D721Med (cell line): Measurements from ENCODE around the gene ACTL9.

ENCODE experiments used
- DNase-seq: peaks from one replicate; pipeline ENCODE4 v3.0.0; 2011; ENCODE audit warnings: low spot score; ENCODE audit not compliant: insufficient read length
- FAIRE-seq: peaks from 2 replicates; lab custom pipeline; 2011; peaks lifted over from hg19 to GRCh38; lab: Jason Lieb, UNC
- TF ChIP-seq, protein P1 (sequence below): IDR thresholded peaks from 2 replicates; pipeline ENCODE4 v1.5.1; 2012; ENCODE audit warnings: mild to moderate bottlenecking, control low read depth; ENCODE audit not compliant: insufficient read depth; ENCODE audit errors: missing control alignments

The ACTL9 gene

DNA sequence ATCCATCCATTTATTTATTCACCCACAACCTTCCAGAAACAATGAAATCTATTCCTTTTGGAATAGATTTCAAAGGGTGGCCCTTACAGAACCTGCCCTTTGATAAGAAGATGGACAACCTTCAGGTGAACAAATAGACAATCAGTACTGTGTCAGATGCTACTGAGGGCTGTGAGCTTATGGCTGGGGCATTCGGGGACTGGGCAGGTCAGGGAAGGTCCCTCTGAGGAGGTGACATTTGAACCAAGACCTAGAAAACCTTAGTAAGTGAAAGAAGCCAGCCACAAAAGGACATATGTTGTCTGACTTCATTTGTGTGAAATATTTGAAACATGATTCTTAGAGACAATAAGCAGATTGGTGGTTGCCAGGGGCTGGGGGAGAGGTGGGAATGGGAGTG, 15.7 kb downstream of the ACTL9 start:
- TF ChIP-seq, protein P1, sequence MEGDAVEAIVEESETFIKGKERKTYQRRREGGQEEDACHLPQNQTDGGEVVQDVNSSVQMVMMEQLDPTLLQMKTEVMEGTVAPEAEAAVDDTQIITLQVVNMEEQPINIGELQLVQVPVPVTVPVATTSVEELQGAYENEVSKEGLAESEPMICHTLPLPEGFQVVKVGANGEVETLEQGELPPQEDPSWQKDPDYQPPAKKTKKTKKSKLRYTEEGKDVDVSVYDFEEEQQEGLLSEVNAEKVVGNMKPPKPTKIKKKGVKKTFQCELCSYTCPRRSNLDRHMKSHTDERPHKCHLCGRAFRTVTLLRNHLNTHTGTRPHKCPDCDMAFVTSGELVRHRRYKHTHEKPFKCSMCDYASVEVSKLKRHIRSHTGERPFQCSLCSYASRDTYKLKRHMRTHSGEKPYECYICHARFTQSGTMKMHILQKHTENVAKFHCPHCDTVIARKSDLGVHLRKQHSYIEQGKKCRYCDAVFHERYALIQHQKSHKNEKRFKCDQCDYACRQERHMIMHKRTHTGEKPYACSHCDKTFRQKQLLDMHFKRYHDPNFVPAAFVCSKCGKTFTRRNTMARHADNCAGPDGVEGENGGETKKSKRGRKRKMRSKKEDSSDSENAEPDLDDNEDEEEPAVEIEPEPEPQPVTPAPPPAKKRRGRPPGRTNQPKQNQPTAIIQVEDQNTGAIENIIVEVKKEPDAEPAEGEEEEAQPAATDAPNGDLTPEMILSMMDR = no peak
- FAIRE-seq = no peak
- DNase-seq = no peak

DNA sequence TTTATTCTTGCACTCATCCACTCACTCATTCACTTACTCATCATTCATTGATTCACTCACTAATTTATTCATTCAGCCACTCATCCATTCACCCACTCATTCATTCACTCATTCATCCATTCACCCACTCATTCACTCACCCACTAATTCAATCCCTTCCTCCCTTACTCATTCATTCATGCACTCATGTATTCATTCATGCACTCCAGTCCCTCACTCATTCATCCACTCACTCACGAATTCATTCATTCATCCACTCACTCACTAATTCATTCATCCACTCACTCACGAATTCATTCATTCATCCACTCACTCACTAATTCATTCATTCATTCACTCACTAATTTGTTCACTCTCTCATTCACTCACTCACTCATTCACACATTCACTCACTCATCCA, 16.1 kb downstream of the ACTL9 start:
- FAIRE-seq (no peak), DNase-seq (no peak)
- TF ChIP-seq, protein P1 = no peak

DNA sequence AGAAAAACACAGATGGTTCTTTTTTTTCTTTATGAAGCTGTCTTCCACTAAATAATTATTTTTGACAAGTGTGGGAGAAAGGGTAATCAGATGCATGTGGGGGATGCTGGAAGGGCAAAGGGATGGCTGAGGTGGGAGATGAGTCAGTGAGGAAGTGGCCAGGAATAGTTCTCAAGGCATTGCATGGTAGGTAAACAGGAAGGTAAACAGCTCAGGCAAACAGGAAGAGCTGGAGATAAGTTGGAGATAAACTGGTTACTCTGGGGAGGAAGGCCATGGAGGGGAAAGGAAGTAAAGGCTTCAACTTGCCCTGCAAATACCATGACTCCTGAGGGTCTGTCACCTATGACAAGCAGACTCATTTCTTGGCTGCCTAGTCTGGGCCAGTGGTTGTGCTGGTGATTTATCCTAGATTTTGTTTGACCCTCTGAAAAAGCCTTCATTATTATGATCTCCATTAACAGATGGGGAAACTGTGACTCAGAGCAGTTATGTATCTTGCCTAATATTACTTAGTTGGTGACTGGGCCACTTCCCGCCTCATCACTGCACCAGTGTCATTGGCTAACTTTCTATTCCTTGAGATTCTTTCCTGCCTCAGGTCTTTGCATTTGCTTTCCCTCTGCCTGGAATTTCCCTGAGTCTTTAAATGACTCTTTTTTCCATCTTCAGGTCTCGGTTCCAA, 17.1 kb downstream of the ACTL9 start:
- DNase-seq = no peak
- TF ChIP-seq, protein P1 = no peak
- no peak for FAIRE-seq

DNA sequence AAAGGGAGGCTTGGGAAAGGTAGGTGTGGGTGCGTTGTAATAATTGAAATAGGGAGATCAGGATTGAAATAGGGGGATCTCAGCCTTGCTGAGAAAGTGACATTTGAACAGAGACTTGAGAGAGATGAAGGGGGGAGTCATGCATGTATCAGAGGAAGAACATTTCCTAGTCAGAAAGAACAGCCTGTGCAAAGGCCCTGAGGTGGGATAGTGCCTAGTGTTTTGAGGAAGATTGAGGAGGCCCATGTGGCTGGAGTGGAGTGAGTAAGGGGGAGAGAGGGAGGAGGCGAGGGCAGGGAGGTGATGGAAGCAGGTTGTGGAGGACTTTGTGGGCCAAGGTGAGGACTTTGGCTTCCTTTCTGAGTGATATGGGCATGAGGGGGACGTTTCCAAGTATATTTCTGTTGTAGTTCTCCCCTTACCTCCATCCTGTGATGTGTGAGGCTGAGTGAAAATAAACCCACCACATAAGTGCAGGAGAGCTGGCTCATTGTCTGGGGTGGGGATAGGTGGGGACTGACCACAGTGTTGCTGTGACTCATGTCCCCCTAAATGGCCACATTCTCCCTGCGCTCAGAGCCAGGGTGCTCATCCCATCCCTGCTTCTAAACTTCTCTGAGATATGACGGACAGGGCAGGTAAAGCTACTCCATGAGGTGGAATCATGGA, 17.8 kb downstream of the ACTL9 start:
- DNase-seq (no peak), FAIRE-seq (no peak)
- TF ChIP-seq, protein P1 = no peak

DNA sequence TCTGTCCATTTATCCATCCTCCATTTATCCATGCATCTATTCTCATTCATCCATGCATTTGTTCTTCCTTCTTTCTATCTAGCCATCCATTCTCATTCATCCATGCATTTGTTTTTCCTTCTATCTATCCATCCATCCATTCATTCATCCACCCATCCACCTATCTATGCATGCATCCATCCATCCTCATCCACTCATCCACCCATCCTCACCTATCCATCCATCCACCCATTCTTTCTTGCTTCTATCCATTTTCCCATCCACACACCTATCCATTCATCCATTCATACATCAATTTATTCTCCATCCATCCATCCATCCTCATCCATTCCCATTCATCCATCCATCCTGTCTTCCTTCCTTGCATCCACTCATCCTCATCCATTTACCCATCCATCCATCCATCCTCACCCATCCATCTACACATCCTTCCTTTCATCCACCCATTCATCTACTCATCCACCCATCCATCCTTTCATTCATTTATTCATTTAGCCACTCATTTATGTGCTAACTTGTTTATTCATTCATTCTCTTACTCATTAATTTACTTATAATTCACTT, 20.3 kb downstream of the ACTL9 start:
- DNase-seq = no peak
- TF ChIP-seq, protein P1 = no peak
- FAIRE-seq = no peak

DNA sequence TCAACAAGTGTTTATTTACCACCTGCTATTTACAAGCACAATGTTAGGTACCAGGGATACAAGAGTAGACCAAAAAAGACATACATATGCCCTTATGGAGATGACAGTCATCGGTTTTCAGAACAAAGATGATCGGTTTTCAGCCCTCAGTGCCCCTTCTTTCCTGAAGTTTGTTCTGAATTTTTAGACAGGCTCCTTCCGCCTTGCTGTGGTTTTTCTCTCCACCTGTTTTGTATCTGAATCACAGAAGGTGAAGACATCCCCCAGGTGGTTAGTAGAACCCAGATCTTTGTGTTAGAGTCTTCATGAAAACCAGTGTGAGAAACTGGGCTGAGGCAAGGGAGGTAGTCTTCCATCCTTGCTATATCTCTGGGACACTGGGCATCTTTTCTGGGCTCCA, 23.5 kb downstream of the ACTL9 start:
- FAIRE-seq = no peak
- DNase-seq = no peak
- TF ChIP-seq, protein P1 = no peak
